Sigmoid colon (tissue), 4 donors: ENCODE measurements around the gene LYRM4.

Source experiments
- CTCF ChIP-seq, 4 experiments: fragments of 450-650 bp in 3 of 4; fragments of 200-600 bp in 1 of 4; IDR thresholded peaks; one replicate each; pipeline ENCODE4 v1.5.1; 2016 to 2019; ENCODE audit warnings: antibody characterized with exemption in 4 of 4, mild to moderate bottlenecking in 3 of 4, moderate library complexity in 2 of 4
- EP300 ChIP-seq, 4 donors: sonication (generic); formaldehyde crosslinking; IDR thresholded peaks; one replicate each; pipeline ENCODE4 v1.6.1; 2017; ENCODE audit warnings: antibody characterized with exemption in 4 of 4
- POLR2A ChIP-seq, 2 donors: fragments of 450-650 bp; IDR thresholded peaks; one replicate each; pipeline ENCODE4 v1.6.1; 2016; ENCODE audit warnings: antibody characterized with exemption in 2 of 2, mild to moderate bottlenecking in 2 of 2, moderate library complexity in 2 of 2

GRCh38 chr6:5073992-5074391, 186.8 kb downstream of the LYRM4 start:
- no peak for TF ChIP-seq CTCF (IDR thresholded peaks at IDR 0.05)
- TF ChIP-seq POLR2A (IDR thresholded peaks at IDR 0.05), result no peak
- no peak for TF ChIP-seq EP300 (IDR thresholded peaks at IDR 0.05)
